DOHH2 (cell line): ENCODE measurements around the gene AGR3.

Experiments used
- H3F3A ChIP-seq: fragments of 200-600 bp; sonication (generic), shearing (Covaris generic); 2 replicates; pipeline ENCODE4 v1.6.0; 2016; ENCODE audit warnings: antibody characterized with exemption, mild to moderate bottlenecking; ENCODE audit not compliant: control insufficient read depth, insufficient read depth
- H3K27ac ChIP-seq: fragments of 200-600 bp; sonication (generic); 2 replicates; pipeline ENCODE4 v1.5.1; 2014; ENCODE audit warnings: low read depth, mild to moderate bottlenecking, low read length, moderate library complexity
- H3K27me3 ChIP-seq: fragments of 200-600 bp; sonication (generic); 2 replicates; pipeline ENCODE4 v1.6.1; 2014; ENCODE audit warnings: mild to moderate bottlenecking, low read length, mixed read lengths; ENCODE audit not compliant: control insufficient read depth
- H3K36me3 ChIP-seq: fragments of 200-600 bp; sonication (generic); 2 replicates; pipeline ENCODE4 v1.6.1; 2014; ENCODE audit warnings: mild to moderate bottlenecking, low read length, moderate library complexity, mixed read lengths; ENCODE audit not compliant: control insufficient read depth
- H3K4me1 ChIP-seq: fragments of 200-600 bp; sonication (generic); 2 replicates; pipeline ENCODE4 v1.6.1; 2014; ENCODE audit warnings: mild to moderate bottlenecking, low read length, mixed read lengths; ENCODE audit not compliant: control insufficient read depth
- H3K4me2 ChIP-seq: fragments of 200-600 bp; sonication (generic); 2 replicates; pipeline ENCODE4 v1.6.0; 2014; ENCODE audit warnings: mild to moderate bottlenecking, low read length, moderate library complexity
- H3K4me3 ChIP-seq: fragments of 200-600 bp; sonication (generic); 2 replicates; pipeline ENCODE4 v1.5.1; 2014; ENCODE audit warnings: mild to moderate bottlenecking, low read length, mixed read lengths
- H3K79me2 ChIP-seq: fragments of 200-600 bp; sonication (generic); 2 replicates; pipeline ENCODE4 v1.6.1; 2014; ENCODE audit warnings: mild to moderate bottlenecking, low read length, mixed read lengths; ENCODE audit not compliant: control insufficient read depth
- H3K9me2 ChIP-seq: fragments of 200-600 bp; sonication (generic); replicated peaks from 2 replicates; pipeline ENCODE4 v1.6.1; 2014; ENCODE audit warnings: mild to moderate bottlenecking, low read length, mixed read lengths; ENCODE audit not compliant: control insufficient read depth
- H3K9me3 ChIP-seq: fragments of 200-600 bp; sonication (generic); 2 replicates; pipeline ENCODE4 v1.6.1; 2014; ENCODE audit warnings: antibody characterized with exemption, low read length, mixed read lengths; ENCODE audit not compliant: control insufficient read depth, insufficient read depth
- H4K20me1 ChIP-seq: fragments of 200-600 bp; sonication (generic); 2 replicates; pipeline ENCODE4 v1.6.0; 2014; ENCODE audit warnings: low read depth, mild to moderate bottlenecking, antibody characterized with exemption, low read length, moderate library complexity; ENCODE audit not compliant: control insufficient read depth, insufficient read depth
- EZH2phosphoT487 ChIP-seq: fragments of 200-600 bp; sonication (generic); IDR thresholded peaks from 2 replicates; pipeline ENCODE4 v1.6.1; 2017; ENCODE audit warnings: borderline replicate concordance, mild to moderate bottlenecking, antibody characterized with exemption, low read length, moderate library complexity, mixed read lengths
- TF ChIP-seq, protein P1 (sequence below): fragments of 200-600 bp; sonication (generic); IDR thresholded peaks from one replicate; pipeline ENCODE4 v1.5.1; 2014; ENCODE audit warnings: antibody characterized with exemption, mild to moderate bottlenecking, low read depth, low read length; ENCODE audit not compliant: poor library complexity, severe bottlenecking

AGR3 gene

GRCh38 chr7:16846601-16847165 is 35.1 kb downstream of the AGR3 start:
- no peak for TF ChIP-seq EZH2phosphoT487
- TF ChIP-seq, protein P1, sequence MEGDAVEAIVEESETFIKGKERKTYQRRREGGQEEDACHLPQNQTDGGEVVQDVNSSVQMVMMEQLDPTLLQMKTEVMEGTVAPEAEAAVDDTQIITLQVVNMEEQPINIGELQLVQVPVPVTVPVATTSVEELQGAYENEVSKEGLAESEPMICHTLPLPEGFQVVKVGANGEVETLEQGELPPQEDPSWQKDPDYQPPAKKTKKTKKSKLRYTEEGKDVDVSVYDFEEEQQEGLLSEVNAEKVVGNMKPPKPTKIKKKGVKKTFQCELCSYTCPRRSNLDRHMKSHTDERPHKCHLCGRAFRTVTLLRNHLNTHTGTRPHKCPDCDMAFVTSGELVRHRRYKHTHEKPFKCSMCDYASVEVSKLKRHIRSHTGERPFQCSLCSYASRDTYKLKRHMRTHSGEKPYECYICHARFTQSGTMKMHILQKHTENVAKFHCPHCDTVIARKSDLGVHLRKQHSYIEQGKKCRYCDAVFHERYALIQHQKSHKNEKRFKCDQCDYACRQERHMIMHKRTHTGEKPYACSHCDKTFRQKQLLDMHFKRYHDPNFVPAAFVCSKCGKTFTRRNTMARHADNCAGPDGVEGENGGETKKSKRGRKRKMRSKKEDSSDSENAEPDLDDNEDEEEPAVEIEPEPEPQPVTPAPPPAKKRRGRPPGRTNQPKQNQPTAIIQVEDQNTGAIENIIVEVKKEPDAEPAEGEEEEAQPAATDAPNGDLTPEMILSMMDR, result no peak
- no peaks in the 10 kb centered on the region for H4K20me1 ChIP-seq
- peaks cover 7% of the 10 kb centered on the region for H3K4me1 ChIP-seq
- H3K27ac ChIP-seq, result no peak overlapping the region
- H3K4me2 ChIP-seq, result no peak overlapping the region
- no peaks in the 10 kb centered on the region for H3K9me2 ChIP-seq
- H3K9me3 ChIP-seq, result no peaks in the 10 kb centered on the region
- no peaks in the 10 kb centered on the region for H3K36me3 ChIP-seq
- no peak overlapping the region for H3K4me3 ChIP-seq
- H3F3A ChIP-seq, result no peaks in the 10 kb centered on the region
- H3K79me2 ChIP-seq, result no peaks in the 10 kb centered on the region
- H3K27me3 ChIP-seq, result peaks cover 27% of the 10 kb centered on the region

GRCh38 chr7:16845746-16846145 is 36.0 kb downstream of the AGR3 start:
- Histone ChIP-seq H4K20me1 (no peaks in the 10 kb centered on the region), H3K27me3 (peaks cover 20% of the 10 kb centered on the region), H3F3A (no peaks in the 10 kb centered on the region), H3K4me1 (no peaks in the 10 kb centered on the region), H3K4me2 (no peak overlapping the region), H3K4me3 (no peak overlapping the region), H3K79me2 (no peaks in the 10 kb centered on the region), H3K36me3 (no peaks in the 10 kb centered on the region), H3K9me3 (no peaks in the 10 kb centered on the region), H3K27ac (no peak overlapping the region), H3K9me2 (no peaks in the 10 kb centered on the region)
- TF ChIP-seq EZH2phosphoT487, result no peak
- TF ChIP-seq, protein P1, result no peak

DNA sequence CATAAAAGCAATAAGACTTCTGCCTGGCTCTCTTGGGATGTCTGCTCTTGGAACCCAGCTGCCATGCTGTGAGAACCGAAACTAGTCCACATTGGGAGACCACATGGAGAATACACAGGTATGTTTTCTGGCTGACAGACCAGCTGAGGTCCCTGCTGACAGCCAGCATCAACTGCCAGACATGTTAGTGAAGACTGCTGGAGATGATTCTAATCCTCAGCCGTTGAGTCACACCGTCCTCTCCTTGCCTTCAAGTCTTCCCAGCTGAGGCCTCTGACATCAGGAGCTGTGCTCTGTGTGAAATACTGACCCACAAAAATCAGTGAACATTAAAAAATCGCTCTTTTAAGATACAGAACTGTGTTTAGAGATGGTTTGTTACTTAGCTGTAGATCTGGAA is 40.1 kb downstream of the AGR3 start:
- peaks cover 6% of the 10 kb centered on the region; the same call in 1 of the 2 replicates for H3K27me3 ChIP-seq
- H3K4me1 ChIP-seq, result no peaks in the 10 kb centered on the region; the same call in 1 of the 2 replicates
- H3K36me3 ChIP-seq, result no peaks in the 10 kb centered on the region
- H3K27ac ChIP-seq, result no peak overlapping the region
- TF ChIP-seq, protein P1, result no peak
- H3K9me3 ChIP-seq, result no peaks in the 10 kb centered on the region
- H3K4me3 ChIP-seq, result no peak overlapping the region
- no peaks in the 10 kb centered on the region for H4K20me1 ChIP-seq
- no peaks in the 10 kb centered on the region for H3K9me2 ChIP-seq
- no peak overlapping the region for H3K4me2 ChIP-seq
- H3K79me2 ChIP-seq, result no peaks in the 10 kb centered on the region
- H3F3A ChIP-seq, result no peaks in the 10 kb centered on the region
